Ishikawa (cell line): Measurements from ENCODE around the gene DHRSX.

Experiments
- CEBPB ChIP-seq: IDR thresholded peaks from 2 replicates; pipeline ENCODE4 v1.6.1; 2012
- CREB1 ChIP-seq: IDR thresholded peaks from 2 replicates; pipeline ENCODE4 v1.6.1; 2012; ENCODE audit warnings: low read depth
- EGR1 ChIP-seq: IDR thresholded peaks from 2 replicates; pipeline ENCODE4 v1.6.1; 2012
- EP300 ChIP-seq: IDR thresholded peaks from 2 replicates; pipeline ENCODE4 v1.6.1; 2012; ENCODE audit warnings: borderline replicate concordance
- FOXM1 ChIP-seq: IDR thresholded peaks from 2 replicates; pipeline ENCODE4 v1.6.1; 2012; ENCODE audit warnings: low read depth, borderline replicate concordance
- NFIC ChIP-seq: IDR thresholded peaks from 2 replicates; pipeline ENCODE4 v1.6.1; 2012
- RAD21 ChIP-seq: IDR thresholded peaks from 2 replicates; pipeline ENCODE4 v1.6.1; 2012; ENCODE audit warnings: low read depth
- REST ChIP-seq: IDR thresholded peaks from 2 replicates; pipeline ENCODE4 v1.6.1; 2012; ENCODE audit warnings: low read depth, mild to moderate bottlenecking
- TAF1 ChIP-seq: IDR thresholded peaks from 2 replicates; pipeline ENCODE4 v1.6.1; 2012; ENCODE audit warnings: low read depth, mild to moderate bottlenecking
- TCF12 ChIP-seq: IDR thresholded peaks from 2 replicates; pipeline ENCODE4 v1.6.1; 2012; ENCODE audit warnings: low read depth
- TEAD4 ChIP-seq: IDR thresholded peaks from 2 replicates; pipeline ENCODE4 v1.6.1; 2012
- YY1 ChIP-seq: IDR thresholded peaks from 2 replicates; pipeline ENCODE4 v1.6.1; 2012; ENCODE audit warnings: low read depth
- ZBTB7A ChIP-seq: IDR thresholded peaks from 2 replicates; pipeline ENCODE4 v1.6.1; 2012; ENCODE audit warnings: low read depth
- TF ChIP-seq, protein P1 (sequence below): IDR thresholded peaks from 2 replicates; pipeline ENCODE4 v1.6.1; 2012
- TF ChIP-seq, protein P2 (sequence below): IDR thresholded peaks from 2 replicates; pipeline ENCODE4 v1.6.1; 2012

DHRSX gene

DNA sequence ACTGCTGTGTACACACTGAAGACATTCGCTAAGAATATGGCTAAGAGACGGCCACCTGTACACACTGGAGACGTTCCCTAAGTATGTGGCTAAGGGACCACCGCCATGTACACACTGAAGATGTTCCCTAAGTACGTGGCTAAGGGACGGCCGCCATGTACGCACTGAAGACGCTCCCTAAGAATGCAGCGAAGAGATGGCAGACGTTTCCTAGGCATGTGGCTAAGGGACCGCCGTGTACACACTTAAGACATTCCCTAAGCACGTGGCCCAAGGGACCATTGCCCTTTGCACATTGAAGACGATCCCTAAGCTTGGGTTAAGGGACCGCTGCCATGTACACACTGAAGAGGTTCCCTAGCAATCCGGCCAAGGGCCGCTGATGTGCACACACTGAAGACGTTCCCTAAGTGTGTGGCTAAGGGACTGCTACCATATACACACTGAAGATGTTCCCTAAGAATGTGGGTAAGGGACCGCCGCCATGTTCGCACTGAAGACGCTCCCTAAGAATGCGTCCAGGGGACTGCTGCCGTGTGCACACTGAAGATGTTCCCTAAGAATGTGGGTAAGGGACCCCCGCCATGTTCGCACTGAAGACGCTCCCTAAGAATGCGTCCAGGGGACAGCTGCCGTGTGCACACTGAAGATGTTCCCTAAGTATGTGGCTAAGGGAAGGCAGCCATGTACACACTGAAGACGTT, 36.7 kb downstream of the DHRSX start:
- TF ChIP-seq, protein P1, sequence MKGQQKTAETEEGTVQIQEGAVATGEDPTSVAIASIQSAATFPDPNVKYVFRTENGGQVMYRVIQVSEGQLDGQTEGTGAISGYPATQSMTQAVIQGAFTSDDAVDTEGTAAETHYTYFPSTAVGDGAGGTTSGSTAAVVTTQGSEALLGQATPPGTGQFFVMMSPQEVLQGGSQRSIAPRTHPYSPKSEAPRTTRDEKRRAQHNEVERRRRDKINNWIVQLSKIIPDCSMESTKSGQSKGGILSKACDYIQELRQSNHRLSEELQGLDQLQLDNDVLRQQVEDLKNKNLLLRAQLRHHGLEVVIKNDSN: peak; percentile 74
- 0 out of 2 replicates have a peak, but pooled peaks have one; percentile 14 for TF ChIP-seq EP300
- TF ChIP-seq RAD21: no peak
- TF ChIP-seq TAF1: no peak
- TF ChIP-seq YY1: peak; percentile 73; the same call in 1 of the 2 replicates
- no peak for TF ChIP-seq ZBTB7A
- no peak for TF ChIP-seq EGR1
- TF ChIP-seq CEBPB: no peak
- no peak for TF ChIP-seq TCF12
- peak; percentile 57 for TF ChIP-seq TEAD4
- TF ChIP-seq FOXM1: no peak
- TF ChIP-seq, protein P2, sequence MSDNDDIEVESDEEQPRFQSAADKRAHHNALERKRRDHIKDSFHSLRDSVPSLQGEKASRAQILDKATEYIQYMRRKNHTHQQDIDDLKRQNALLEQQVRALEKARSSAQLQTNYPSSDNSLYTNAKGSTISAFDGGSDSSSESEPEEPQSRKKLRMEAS: peak; percentile 95
- TF ChIP-seq CREB1: no peak
- TF ChIP-seq REST: no peak
- TF ChIP-seq NFIC: no peak

DNA sequence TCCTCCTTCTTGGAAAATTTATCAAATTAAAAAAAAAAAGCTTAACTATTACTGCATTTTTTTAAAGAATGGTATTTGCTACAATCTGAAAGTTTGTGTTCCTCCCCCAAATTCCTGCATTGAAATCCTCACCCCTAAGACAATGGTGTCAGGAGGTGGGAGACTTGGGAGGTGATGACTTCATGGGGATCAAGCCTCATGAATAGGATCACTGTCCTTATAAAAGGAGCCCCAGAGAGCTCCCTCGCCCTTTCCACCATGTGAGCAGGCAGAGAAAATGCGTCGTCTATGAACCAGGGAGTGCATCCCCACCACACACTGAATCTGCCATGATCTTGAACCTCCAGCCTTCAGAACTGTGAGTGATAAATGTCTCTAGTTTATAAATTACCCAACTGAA, 38.0 kb downstream of the DHRSX start:
- TF ChIP-seq YY1 (no peak), FOXM1 (no peak), NFIC (no peak), TAF1 (no peak), REST (no peak), RAD21 (no peak), CEBPB (no peak), EGR1 (no peak), CREB1 (no peak), TCF12 (no peak)
- TF ChIP-seq, protein P1: no peak
- TF ChIP-seq, protein P2: no peak

DNA sequence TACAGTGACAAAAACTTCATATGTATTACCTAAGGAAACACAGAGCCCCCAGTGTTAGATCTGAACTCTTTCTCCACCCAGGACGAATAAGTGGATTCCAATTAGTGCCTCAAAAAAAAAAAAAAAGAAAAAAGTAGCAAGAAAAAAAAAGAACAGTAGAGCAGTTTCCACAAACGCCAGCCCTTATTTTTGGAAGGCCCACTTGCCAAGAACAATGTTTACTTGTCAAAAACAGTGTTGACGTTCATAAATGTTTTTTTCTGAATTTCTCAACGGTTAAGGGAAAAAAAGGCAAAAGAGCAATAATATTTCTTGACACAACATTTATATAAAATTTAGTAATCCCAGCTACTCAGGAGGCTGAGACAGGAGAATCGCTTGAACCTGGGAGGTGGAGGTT, 38.7 kb downstream of the DHRSX start:
- TF ChIP-seq EGR1 (no peak), FOXM1 (no peak), TAF1 (no peak), TCF12 (no peak), TEAD4 (no peak), NFIC (no peak), RAD21 (no peak), CREB1 (no peak), CEBPB (no peak), ZBTB7A (no peak), EP300 (no peak), YY1 (no peak), REST (no peak)
- TF ChIP-seq, protein P1: no peak
- TF ChIP-seq, protein P2: no peak

- TF ChIP-seq CEBPB: no peak
- TF ChIP-seq, protein P2: no peak
- TF ChIP-seq FOXM1: no peak
- no peak for TF ChIP-seq TAF1
- TF ChIP-seq, protein P1: no peak
- no peak for TF ChIP-seq YY1
- no peak for TF ChIP-seq CREB1
- no peak for TF ChIP-seq NFIC
- TF ChIP-seq ZBTB7A: no peak
- TF ChIP-seq RAD21: no peak
- no peak for TF ChIP-seq REST
- no peak for TF ChIP-seq EP300
- TF ChIP-seq TCF12: no peak
- TF ChIP-seq TEAD4: no peak
- TF ChIP-seq EGR1: no peak
These were observed 39.1 kb downstream of the DHRSX start for GRCh38 chrX:2461711-2462016.
